Keratinocyte (primary cell): Measurements from ENCODE around the gene CASP3.

Source experiments
- CTCF ChIP-seq, 3 experiments: IDR thresholded peaks in 1 of 3; conservative IDR thresholded peaks in 1 of 3; optimal IDR thresholded peaks in 1 of 3; 2 replicates in 2 of 3; 3 replicates in 1 of 3; pipeline versions ENCODE3 to v1.5.1; 2011; ENCODE audit warnings: low read length in 3 of 3, mild to moderate bottlenecking in 3 of 3, moderate library complexity in 2 of 3, control low read depth in 1 of 3, inconsistent platforms in 1 of 3; ENCODE audit not compliant: insufficient read depth in 2 of 3; ENCODE audit errors: extremely low read depth in 1 of 3
- EZH2 ChIP-seq: IDR thresholded peaks from one replicate; pipeline ENCODE4 v1.6.1; 2012; ENCODE audit warnings: inconsistent platforms, mild to moderate bottlenecking, low read length, moderate library complexity

- TF ChIP-seq CTCF (optimal IDR thresholded peaks at IDR 0.05 in 1 of 3, IDR thresholded peaks at IDR 0.05 in 1 of 3, conservative IDR thresholded peaks at IDR 0.05 in 1 of 3; ENCODE audit: extremely low read depth in 1 of 3, insufficient read depth in 2 of 3, low read length in 3 of 3) (no peak), EZH2 (no peak)
These were observed 28.9 kb downstream of the CASP3 start for GRCh38 chr4:184620212-184620867.
